GM18507 (cell line): ENCODE results near the gene VAV1.
"Not testable (repeated sequence)": the region's sequence is repeated elsewhere in the genome, so short reads cannot be mapped to it uniquely, and the experiment has no call there.

Experiments used
- DNase-seq: peaks from one replicate; pipeline ENCODE4 v3.0.0; 2011; ENCODE audit warnings: low read depth; ENCODE audit not compliant: insufficient read length; ENCODE audit errors: extremely low spot score
- FAIRE-seq: peaks from 2 replicates; lab custom pipeline; 2011; peaks lifted over from hg19 to GRCh38; lab: Jason Lieb, UNC

The VAV1 gene

DNA sequence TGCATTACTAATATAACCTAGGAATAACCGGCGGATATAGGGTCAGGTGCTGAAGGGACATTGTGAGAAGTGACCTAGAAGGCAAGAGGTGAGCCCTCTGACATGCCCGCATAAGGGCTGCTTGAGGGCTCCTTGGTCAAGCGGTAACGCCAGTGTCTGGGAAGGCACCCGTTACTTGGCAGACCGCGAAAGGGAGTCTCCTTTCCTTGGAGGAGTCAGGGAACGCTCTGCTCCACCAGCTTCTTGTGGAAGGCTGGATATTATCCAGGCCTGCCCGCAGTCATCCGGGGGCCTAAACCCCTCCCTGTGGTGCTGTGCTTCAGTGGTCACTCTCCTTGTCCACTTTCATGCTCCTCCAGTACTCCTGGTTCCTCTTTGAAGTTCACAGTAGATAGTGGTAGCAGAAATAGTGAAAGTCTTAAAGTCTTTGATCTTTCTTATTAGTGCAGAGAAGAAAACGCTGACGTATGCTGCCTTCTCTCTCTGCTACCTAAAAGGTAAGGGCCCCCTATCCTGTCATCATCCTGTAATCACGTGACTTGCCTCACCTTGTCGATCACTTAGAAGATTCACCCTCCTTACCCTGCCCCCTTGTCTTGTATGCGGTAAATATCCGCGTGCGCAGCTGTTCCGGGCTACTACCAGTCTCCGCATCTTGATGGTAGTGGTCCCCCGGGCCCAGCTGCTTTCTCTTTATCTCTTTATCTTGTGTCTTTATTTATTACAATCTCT lies 96.8 kb downstream of the VAV1 start:
- not testable (repeated sequence) for DNase-seq, FAIRE-seq

DNA sequence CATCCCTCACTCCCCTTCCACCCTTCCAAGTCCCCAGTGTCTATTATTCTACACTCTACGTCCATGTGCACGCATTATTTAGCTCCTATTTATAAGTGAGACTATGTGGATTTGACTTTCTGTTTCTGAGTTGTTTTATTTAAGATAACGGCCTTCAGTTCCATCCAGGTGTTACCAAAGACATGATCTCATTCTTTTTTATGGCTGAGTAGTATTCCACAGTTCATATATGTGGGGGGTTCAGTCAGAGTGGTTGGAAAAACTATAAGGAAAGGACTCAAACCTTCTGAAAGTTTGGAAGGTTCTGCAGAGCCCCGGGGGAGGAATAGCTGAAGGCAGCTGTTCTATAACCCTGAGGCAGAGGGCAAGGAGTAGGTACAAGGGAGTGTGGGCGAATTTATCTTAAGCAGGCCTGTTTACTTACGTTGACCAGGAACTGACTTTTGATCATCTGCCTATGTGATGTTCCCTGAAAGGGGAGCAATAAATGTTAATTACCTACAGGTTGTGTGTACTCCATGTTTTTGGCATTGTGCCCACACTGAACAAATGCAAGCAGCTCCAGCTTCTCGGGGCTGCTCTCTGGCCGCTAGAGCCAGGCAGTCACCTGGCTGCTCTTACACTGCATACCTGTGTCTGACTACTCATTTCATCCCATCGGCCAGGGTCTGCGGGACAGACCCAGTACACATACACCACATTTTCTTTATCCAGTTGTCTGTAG lies 101.4 kb downstream of the VAV1 start:
- FAIRE-seq: no peak
- DNase-seq: no peak

DNA sequence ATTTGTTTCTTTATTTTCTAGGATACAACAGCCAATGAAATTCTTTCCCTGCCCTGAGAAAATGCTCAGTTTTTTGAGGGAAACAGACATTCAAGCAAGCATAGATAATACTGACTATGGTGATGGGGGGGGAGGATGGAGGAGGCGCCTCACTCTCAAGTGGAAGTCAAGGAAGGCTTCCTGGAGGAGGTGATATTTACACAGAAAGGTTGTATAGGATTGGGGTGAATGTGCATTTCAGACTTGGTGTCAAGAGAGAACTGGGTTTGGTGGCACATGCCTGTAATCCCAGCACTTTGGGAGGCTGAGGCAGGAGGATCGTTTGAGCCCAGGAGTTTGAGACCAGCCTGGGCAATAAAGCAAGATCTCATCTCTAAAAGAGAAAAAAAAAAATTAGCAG lies 102.7 kb downstream of the VAV1 start:
- DNase-seq (no peak), FAIRE-seq (no peak)

DNA sequence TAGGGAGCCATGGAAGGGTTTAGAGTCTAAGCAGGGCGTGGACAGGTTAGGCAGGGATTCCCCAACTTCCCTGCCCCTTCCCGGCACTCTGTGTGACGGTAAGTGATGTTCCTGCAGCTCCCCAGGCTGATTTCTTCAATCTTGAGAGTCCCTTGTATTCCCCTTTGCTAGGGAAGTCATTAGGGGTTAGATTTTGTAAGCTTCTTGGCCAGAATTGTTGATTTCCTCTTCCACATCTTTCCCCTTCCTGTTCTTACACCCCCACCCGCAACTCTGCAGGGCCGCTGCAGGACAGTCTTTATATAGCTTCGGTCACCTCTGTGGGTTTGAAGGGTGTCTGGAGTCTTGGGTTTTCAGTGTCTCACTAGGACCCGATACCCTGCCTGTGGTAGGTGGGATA lies 104.2 kb downstream of the VAV1 start:
- DNase-seq (no peak), FAIRE-seq (no peak)

DNA sequence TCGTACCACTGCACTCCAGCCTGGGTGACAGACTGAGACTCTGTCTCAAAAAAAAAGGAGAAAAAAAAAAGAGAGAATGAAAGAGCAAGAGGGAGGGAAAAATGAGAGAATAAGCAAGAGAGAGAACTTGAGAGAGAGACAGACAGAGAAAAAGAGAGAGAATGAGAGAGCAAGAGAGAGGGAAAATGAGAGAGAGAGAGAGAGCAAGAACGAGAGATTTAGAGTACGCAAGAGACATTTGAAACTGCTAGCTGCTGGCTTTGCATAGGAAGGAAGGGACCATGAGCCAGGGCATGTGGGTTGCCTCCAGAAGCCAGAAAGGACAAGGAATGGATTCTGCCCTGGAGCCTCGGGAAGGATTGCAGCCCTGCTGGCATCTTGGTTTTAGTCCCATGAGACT lies 105.3 kb downstream of the VAV1 start:
- no peak for DNase-seq
- no peak for FAIRE-seq

DNA sequence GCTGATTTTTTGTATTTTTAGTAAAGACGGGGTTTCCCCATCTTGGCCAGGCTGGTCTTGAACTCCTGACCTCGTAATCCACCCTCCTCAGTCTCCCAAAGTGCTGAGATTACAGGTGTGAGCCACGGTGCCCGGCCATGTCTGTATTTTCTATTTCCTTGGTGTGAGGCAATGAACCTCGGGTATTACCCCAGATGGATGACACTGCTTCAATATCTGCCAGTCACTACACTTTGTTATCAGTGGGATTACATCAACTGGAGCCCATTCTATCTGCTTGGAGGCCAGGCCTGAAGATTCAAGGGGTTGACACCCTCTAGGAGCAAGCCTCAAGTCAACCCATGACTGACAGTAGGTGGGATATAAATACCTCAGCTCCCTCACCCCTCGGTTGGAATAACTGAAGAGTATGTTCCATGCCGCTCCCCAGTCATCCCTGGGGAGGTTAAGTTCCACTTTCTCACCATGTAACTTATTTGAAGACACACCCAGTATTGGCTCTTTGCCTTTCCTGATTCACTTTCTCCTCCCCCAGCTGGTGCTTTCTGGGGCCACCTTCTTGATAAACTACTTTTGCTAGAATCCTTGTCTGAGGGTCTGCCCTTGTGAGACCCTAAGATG lies 113.9 kb downstream of the VAV1 start:
- DNase-seq (no peak), FAIRE-seq (no peak)

DNA sequence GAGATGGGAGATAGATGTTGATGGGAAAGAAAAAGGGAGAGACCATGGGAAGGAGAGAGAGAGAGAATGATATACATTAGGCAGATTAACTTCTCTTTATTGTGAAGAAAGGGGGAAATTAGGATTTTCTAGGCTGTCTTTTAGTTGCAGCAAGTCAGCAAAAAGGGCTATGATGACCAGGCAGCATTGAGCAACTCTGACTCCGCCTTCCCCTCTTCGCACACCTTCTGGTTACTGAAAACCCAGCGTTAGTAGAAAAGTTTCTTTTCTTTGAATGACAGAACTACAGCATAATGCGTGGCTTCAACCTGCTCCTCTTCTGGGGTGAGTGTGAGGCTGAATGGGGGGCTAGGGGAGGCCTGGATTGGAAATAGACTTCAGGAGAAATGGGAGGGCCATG lies 114.8 kb downstream of the VAV1 start, which contains the start of gene ADGRE1:
Gene ADGRE1, plus strand, starts transcription at position 264 of the 400 bp plus-strand sequence. Its CDS starts 30 bp downstream, at position 294.
- no peak for FAIRE-seq
- DNase-seq: no peak

DNA sequence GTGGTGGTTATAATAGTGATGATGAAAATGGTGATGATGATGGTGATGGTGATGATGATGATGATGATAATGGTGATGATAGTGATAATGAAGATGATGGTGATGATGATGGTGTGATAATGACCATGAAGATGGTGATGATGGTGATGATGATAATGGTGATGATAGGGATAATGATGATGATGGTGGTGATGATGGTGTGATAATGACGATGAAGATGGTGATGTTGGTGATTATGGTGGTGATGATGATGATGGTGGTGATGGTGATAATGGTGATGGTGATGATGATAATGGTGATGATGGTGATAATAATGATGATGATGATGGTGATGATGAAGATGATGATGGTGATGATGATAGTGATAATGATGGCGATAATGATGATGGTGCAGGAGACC lies 116.5 kb downstream of the VAV1 start:
- peak; percentile 21 for FAIRE-seq

DNA sequence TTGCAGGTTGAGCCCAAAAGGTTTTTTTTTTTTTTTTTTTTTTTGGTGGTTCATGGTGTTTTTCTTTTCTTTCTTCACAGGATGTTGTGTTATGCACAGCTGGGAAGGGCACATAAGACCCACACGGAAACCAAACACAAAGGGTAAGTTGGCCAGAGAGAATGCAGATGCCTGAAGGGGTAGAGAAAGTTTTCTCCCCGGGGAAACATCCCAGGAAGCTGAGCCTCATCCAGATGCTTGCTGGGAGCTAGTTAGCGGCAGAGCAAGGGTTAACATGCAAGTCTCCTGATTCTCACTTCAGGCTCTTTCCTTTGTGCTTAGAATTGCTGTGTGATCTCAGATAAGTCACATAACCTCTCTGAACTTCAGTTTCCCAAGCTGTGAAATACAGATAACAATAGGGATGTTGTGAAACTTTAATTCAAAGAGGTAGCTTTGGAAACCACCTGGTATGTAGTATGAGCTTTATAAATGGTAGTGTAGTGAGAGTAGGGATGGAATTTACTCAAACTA lies 117.9 kb downstream of the VAV1 start:
- no peak for FAIRE-seq
- DNase-seq: no peak

More for the DNA sequence above, 116.5 kb downstream of the VAV1 start:
- no peak for DNase-seq

DNA sequence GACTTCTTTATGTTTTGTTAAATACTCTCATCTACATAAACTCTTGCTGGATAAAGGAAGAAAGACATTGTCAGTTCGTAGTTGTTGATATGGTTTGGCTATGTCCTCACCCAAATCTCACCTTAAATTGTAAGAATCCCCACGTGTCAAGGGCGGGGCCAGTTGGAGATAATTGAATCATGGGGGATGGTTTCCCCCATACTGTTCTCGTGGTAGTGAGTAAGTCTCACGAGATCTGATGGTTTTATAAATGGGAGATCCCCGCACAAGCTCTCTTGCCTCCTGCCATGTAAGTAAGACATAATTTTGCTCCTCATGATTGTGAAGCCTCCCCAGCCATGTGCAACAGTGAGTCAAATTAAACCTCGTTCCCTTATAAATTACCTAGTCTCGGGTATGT lies 118.4 kb downstream of the VAV1 start:
- DNase-seq: no peak
- peak; percentile 5 for FAIRE-seq

DNA sequence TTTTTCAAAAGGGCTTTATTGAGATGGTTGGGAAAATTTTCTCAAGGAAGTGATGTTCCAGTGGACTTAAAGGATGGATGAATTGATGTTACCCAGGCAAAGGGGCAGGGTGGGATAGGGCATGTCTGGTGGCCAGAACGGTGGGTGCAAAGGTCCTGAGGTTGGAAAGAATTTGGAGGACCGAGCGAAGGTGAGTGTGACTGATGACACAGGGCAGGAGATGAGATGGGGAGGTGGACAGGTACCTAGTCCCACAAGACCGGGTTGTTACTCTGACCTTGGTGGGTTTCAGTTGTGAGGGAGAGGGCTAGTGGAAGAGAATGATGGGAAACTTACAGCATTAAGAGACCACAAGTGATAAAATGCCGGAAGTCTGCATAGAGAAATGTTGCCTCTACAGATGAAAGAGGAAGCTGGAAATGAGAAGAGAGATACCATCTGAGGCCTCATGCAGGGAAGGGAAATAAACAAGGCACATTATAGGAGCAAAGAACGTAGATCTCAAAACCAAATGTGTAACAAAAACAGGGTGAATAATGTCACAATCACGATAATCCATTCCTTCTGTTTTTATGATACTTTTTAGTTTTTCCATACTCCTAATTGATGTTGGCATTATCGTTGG lies 119.4 kb downstream of the VAV1 start:
- DNase-seq (no peak), FAIRE-seq (peak; percentile 72)

DNA sequence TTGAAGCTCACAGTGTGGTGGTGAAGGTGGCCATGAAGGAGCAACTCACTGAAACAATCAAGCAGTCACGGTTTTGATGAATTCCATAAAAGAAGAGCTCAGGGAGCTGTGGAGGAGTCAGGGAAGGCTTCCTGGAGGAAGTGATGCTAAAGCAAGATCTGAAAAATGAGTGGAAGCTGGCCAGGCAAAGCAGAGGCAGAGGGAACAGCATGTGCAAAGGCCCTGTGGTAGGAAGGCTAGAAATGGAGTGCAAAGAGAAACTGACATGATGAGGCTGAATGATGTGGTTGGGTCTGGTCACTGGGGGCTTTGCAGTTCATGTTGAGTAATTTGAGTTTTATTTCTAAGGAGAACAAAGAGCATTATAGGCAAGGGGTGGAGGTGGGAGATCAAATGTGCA lies 121.8 kb downstream of the VAV1 start:
- no peak for FAIRE-seq

DNA sequence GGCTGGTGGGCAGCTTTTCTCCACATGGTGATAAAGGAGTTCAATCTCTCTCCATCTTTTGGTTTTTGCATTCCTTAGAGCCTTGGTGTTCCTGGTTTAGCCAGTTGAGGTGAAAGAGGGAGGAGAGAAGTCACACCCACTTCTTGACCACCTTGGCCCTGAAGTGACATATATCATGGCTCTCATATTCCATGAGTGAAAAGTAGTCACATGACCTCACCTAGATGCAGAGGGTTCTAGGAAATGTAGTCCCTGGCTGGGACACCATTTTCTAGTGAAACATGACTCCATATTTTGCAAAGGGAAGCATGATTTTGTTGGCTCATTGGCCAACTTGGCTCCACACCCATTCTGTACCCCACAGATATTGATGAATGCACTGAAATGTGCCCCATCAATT lies 130.9 kb downstream of the VAV1 start:
- FAIRE-seq: no peak

More for the DNA sequence above, 121.8 kb downstream of the VAV1 start:
- no peak for DNase-seq

DNA sequence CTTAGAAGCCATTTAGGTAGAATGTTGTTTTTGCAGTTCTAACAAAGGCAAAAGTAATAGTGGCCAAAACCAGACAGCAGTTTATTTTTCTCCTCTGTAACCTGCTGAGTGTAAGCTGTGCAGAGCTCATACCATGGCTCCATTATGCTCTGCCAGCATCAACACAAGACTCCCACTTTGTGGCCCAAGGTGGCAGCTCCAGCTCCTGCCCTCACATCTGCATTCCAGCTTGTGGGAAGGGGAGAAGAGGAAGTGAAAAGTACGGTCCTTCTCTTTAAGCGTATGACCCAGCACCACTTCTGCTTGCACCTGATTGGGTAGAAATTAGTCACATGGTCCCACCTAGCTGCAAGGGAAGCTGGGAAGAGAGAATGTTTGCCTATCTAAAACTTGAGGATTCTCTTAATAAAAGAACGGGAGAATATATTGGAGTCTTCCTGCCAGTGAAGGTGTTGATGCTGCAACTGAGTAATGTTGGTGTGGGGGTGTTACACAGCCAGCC lies 134.1 kb downstream of the VAV1 start:
- FAIRE-seq: no peak
- no peak for DNase-seq

More for the DNA sequence above, 130.9 kb downstream of the VAV1 start:
- DNase-seq: no peak
